SKM-1 treated with dmso at 0.1 percent for 144 hours (cell line): ENCODE results near the gene TIMM8B.
"Not testable (repeated sequence)": the region's sequence is repeated elsewhere in the genome, so short reads cannot be mapped to it uniquely, and the experiment has no call there.

Source experiments
- DNase-seq: peaks from one replicate; lab custom pipeline; 2025; ENCODE audit not compliant: unreplicated experiment; lab: John Stamatoyannopoulos, UW

Gene TIMM8B

GRCh38 chr11:112086422-112087191, at the start of gene TIMM8B, which contains the start of gene SDHD:
Gene TIMM8B, minus strand, starts transcription at chr11:112086756. Its CDS starts 33 bp downstream, at chr11:112086723.
Gene SDHD, plus strand, starts transcription at chr11:112086873. Its CDS starts 35 bp downstream, at chr11:112086908.
- peak; percentile 97 for DNase-seq

GRCh38 chr11:112134473-112134872, 47.9 kb upstream of the TIMM8B start:
- no peak for DNase-seq

GRCh38 chr11:112132737-112133136, 46.2 kb upstream of the TIMM8B start:
- DNase-seq: no peak

- peak; percentile 69 for DNase-seq
These were observed 43.1 kb upstream of the TIMM8B start for GRCh38 chr11:112129656-112130055.

- no peak for DNase-seq
These were observed 42.0 kb upstream of the TIMM8B start for GRCh38 chr11:112128483-112129121.

GRCh38 chr11:112127056-112127455, 40.5 kb upstream of the TIMM8B start:
- no peak for DNase-seq

GRCh38 chr11:112123129-112123528, 36.6 kb upstream of the TIMM8B start:
- no peak for DNase-seq

GRCh38 chr11:112121981-112122615, 35.5 kb upstream of the TIMM8B start:
- no peak for DNase-seq

GRCh38 chr11:112118176-112118575, 31.6 kb upstream of the TIMM8B start:
- no peak for DNase-seq

- DNase-seq: no peak
These were observed 28.8 kb upstream of the TIMM8B start for GRCh38 chr11:112115386-112115785.

- no peak for DNase-seq
These were observed 27.9 kb upstream of the TIMM8B start for GRCh38 chr11:112114460-112114859.

GRCh38 chr11:112113539-112114457, 27.2 kb upstream of the TIMM8B start:
- peak; percentile 80 for DNase-seq

- DNase-seq: no peak
These were observed 19.5 kb upstream of the TIMM8B start for GRCh38 chr11:112106070-112106469.

GRCh38 chr11:112103446-112103845, 16.9 kb upstream of the TIMM8B start:
- DNase-seq: no peak

GRCh38 chr11:112100462-112100861, 13.9 kb upstream of the TIMM8B start:
- no peak for DNase-seq

GRCh38 chr11:112097734-112098528, 11.4 kb upstream of the TIMM8B start:
- no peak for DNase-seq

GRCh38 chr11:112096194-112096593, 9.6 kb upstream of the TIMM8B start:
- no peak for DNase-seq

- not testable (repeated sequence) for DNase-seq
These were observed 8.7 kb upstream of the TIMM8B start for GRCh38 chr11:112095302-112095701.

- DNase-seq: no peak
These were observed 656 bp upstream of the TIMM8B start for GRCh38 chr11:112087212-112087611.

GRCh38 chr11:112085822-112086421, 634 bp downstream of the TIMM8B start:
- no peak for DNase-seq
